ENCODE data around the gene SEC22C. TPM values are rescaled to one million over a fixed set of nuclear protein-coding genes. Genes with fewer than 3 reads are reported as not detected.

SEC22C gene
- total and polyA plus RNA-seq, 2 donors (not counting 1 experiment from before 2014, with no cell fraction given), result 50.8 to 86.0 TPM

GRCh38 chr3:42509111-42509510 lies 72.7 kb downstream of the SEC22C start:
- DNase-seq (ENCODE audit: low read depth in 2 of 2), result no peak
- no peaks in the 10 kb centered on the region for H4K20me1 ChIP-seq (ENCODE audit: control insufficient read depth, extremely low read depth, insufficient read depth, low read length)
- no peaks in the 10 kb centered on the region for H3K9me3 ChIP-seq (ENCODE audit: control insufficient read depth, insufficient read depth, low read depth, low read length)
- H3K36me3 ChIP-seq (ENCODE audit: control insufficient read depth, insufficient read depth, low read length), result no peaks in the 10 kb centered on the region
- no peaks in the 10 kb centered on the region for H3K79me2 ChIP-seq (ENCODE audit: control insufficient read depth, insufficient read depth, low read length)
- no peak overlapping the region for H3K9ac ChIP-seq (ENCODE audit: insufficient read depth, low read length)
- H3K27me3 ChIP-seq (ENCODE audit: control insufficient read depth, insufficient read depth, low read length), result peaks cover 15% of the 10 kb centered on the region
- H2AFZ ChIP-seq (ENCODE audit: low read length), result no peak overlapping the region
- no peak for TF ChIP-seq EZH2 (IDR thresholded peaks at IDR 0.05; ENCODE audit: low read length, missing control alignments)
- TF ChIP-seq, protein P1, sequence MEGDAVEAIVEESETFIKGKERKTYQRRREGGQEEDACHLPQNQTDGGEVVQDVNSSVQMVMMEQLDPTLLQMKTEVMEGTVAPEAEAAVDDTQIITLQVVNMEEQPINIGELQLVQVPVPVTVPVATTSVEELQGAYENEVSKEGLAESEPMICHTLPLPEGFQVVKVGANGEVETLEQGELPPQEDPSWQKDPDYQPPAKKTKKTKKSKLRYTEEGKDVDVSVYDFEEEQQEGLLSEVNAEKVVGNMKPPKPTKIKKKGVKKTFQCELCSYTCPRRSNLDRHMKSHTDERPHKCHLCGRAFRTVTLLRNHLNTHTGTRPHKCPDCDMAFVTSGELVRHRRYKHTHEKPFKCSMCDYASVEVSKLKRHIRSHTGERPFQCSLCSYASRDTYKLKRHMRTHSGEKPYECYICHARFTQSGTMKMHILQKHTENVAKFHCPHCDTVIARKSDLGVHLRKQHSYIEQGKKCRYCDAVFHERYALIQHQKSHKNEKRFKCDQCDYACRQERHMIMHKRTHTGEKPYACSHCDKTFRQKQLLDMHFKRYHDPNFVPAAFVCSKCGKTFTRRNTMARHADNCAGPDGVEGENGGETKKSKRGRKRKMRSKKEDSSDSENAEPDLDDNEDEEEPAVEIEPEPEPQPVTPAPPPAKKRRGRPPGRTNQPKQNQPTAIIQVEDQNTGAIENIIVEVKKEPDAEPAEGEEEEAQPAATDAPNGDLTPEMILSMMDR (conservative IDR thresholded peaks at IDR 0.05 in 1 of 2, IDR thresholded peaks at IDR 0.05 in 1 of 2; ENCODE audit: low read depth in 1 of 2, low read length in 2 of 2), result no peak
- no peaks in the 10 kb centered on the region for H3K4me1 ChIP-seq (ENCODE audit: control insufficient read depth, extremely low read depth, insufficient read depth, low read length)
- H3K4me3 ChIP-seq (replicated peaks in 1 of 4; ENCODE audit: control extremely low read depth in 1 of 4, insufficient read depth in 1 of 4, low read depth in 3 of 4, low read length in 4 of 4), result no peak overlapping the region
- H3K4me2 ChIP-seq (ENCODE audit: extremely low read depth, insufficient read depth, low read length), result no peak overlapping the region
- H3K27ac ChIP-seq (ENCODE audit: insufficient read depth, low read length), result no peak overlapping the region

GRCh38 chr3:42508562-42508961 lies 73.2 kb downstream of the SEC22C start:
- Histone ChIP-seq H3K27me3 (ENCODE audit: control insufficient read depth, insufficient read depth, low read length) (peaks cover 18% of the 10 kb centered on the region), H3K36me3 (ENCODE audit: control insufficient read depth, insufficient read depth, low read length) (no peaks in the 10 kb centered on the region)

GRCh38 chr3:42507761-42508335 lies 73.9 kb downstream of the SEC22C start:
- Histone ChIP-seq H3K9me3 (ENCODE audit: control insufficient read depth, insufficient read depth, low read depth, low read length) (no peaks in the 10 kb centered on the region), H3K27me3 (ENCODE audit: control insufficient read depth, insufficient read depth, low read length) (peaks cover 25% of the 10 kb centered on the region), H3K4me1 (ENCODE audit: control insufficient read depth, extremely low read depth, insufficient read depth, low read length) (no peaks in the 10 kb centered on the region), H3K27ac (ENCODE audit: insufficient read depth, low read length) (no peak overlapping the region), H2AFZ (ENCODE audit: low read length) (no peak overlapping the region), H3K4me2 (ENCODE audit: extremely low read depth, insufficient read depth, low read length) (no peak overlapping the region), H3K36me3 (ENCODE audit: control insufficient read depth, insufficient read depth, low read length) (no peaks in the 10 kb centered on the region), H3K4me3 (replicated peaks in 1 of 4; ENCODE audit: control extremely low read depth in 1 of 4, insufficient read depth in 1 of 4, low read depth in 3 of 4, low read length in 4 of 4) (no peak overlapping the region), H3K9ac (ENCODE audit: insufficient read depth, low read length) (no peak overlapping the region), H3K79me2 (ENCODE audit: control insufficient read depth, insufficient read depth, low read length) (no peaks in the 10 kb centered on the region), H4K20me1 (ENCODE audit: control insufficient read depth, extremely low read depth, insufficient read depth, low read length) (no peaks in the 10 kb centered on the region)
- TF ChIP-seq, protein P1 (conservative IDR thresholded peaks at IDR 0.05 in 1 of 2, IDR thresholded peaks at IDR 0.05 in 1 of 2; ENCODE audit: low read depth in 1 of 2, low read length in 2 of 2), result no peak
- no peak for TF ChIP-seq EZH2 (IDR thresholded peaks at IDR 0.05; ENCODE audit: low read length, missing control alignments)
- no peak for DNase-seq (ENCODE audit: low read depth in 2 of 2)

More at GRCh38 chr3:42508562-42508961, 73.2 kb downstream of the SEC22C start:
- Histone ChIP-seq H4K20me1 (ENCODE audit: control insufficient read depth, extremely low read depth, insufficient read depth, low read length) (no peaks in the 10 kb centered on the region), H3K4me1 (ENCODE audit: control insufficient read depth, extremely low read depth, insufficient read depth, low read length) (no peaks in the 10 kb centered on the region), H3K79me2 (ENCODE audit: control insufficient read depth, insufficient read depth, low read length) (no peaks in the 10 kb centered on the region), H3K4me2 (ENCODE audit: extremely low read depth, insufficient read depth, low read length) (no peak overlapping the region), H2AFZ (ENCODE audit: low read length) (no peak overlapping the region), H3K4me3 (replicated peaks in 1 of 4; ENCODE audit: control extremely low read depth in 1 of 4, insufficient read depth in 1 of 4, low read depth in 3 of 4, low read length in 4 of 4) (no peak overlapping the region), H3K27ac (ENCODE audit: insufficient read depth, low read length) (no peak overlapping the region), H3K9ac (ENCODE audit: insufficient read depth, low read length) (no peak overlapping the region), H3K9me3 (ENCODE audit: control insufficient read depth, insufficient read depth, low read depth, low read length) (no peaks in the 10 kb centered on the region)
- no peak for DNase-seq (ENCODE audit: low read depth in 2 of 2)
- TF ChIP-seq EZH2 (IDR thresholded peaks at IDR 0.05; ENCODE audit: low read length, missing control alignments), result no peak
- TF ChIP-seq, protein P1 (conservative IDR thresholded peaks at IDR 0.05 in 1 of 2, IDR thresholded peaks at IDR 0.05 in 1 of 2; ENCODE audit: low read depth in 1 of 2, low read length in 2 of 2), result no peak
